Muscle layer of colon (tissue), 2 donors: Measurements from ENCODE around the gene MYG1.

ENCODE experiments used
- H3K27ac ChIP-seq: one replicate; pipeline ENCODE4 v1.7.0; 2013; ENCODE audit warnings: low read depth, mild to moderate bottlenecking, low read length, moderate library complexity
- H3K27me3 ChIP-seq, 2 donors: one replicate each; pipeline ENCODE4 v1.7.0; 2013; ENCODE audit warnings: low read length in 2 of 2, mild to moderate bottlenecking in 2 of 2; ENCODE audit not compliant: insufficient read depth in 2 of 2, control insufficient read depth in 1 of 2
- H3K36me3 ChIP-seq: one replicate; pipeline ENCODE4 v1.7.0; 2013; ENCODE audit warnings: mild to moderate bottlenecking, low read length; ENCODE audit not compliant: insufficient read depth
- H3K4me1 ChIP-seq: one replicate; pipeline ENCODE4 v1.7.0; 2013; ENCODE audit warnings: mild to moderate bottlenecking, low read length; ENCODE audit not compliant: insufficient read depth
- H3K4me3 ChIP-seq, 2 donors: one replicate each; pipeline ENCODE4 v1.7.0; 2013; ENCODE audit warnings: low read length in 2 of 2, low read depth in 1 of 2, mild to moderate bottlenecking in 1 of 2, moderate library complexity in 1 of 2
- H3K9ac ChIP-seq: one replicate; pipeline ENCODE4 v1.7.0; 2013; ENCODE audit warnings: low read length
- H3K9me3 ChIP-seq: one replicate; pipeline ENCODE4 v1.7.0; 2013; ENCODE audit warnings: mild to moderate bottlenecking, low read length
- donor health status: abdominal sarcoma.
- donor health status: Adenocarcinoma of cecum.

The MYG1 gene

DNA sequence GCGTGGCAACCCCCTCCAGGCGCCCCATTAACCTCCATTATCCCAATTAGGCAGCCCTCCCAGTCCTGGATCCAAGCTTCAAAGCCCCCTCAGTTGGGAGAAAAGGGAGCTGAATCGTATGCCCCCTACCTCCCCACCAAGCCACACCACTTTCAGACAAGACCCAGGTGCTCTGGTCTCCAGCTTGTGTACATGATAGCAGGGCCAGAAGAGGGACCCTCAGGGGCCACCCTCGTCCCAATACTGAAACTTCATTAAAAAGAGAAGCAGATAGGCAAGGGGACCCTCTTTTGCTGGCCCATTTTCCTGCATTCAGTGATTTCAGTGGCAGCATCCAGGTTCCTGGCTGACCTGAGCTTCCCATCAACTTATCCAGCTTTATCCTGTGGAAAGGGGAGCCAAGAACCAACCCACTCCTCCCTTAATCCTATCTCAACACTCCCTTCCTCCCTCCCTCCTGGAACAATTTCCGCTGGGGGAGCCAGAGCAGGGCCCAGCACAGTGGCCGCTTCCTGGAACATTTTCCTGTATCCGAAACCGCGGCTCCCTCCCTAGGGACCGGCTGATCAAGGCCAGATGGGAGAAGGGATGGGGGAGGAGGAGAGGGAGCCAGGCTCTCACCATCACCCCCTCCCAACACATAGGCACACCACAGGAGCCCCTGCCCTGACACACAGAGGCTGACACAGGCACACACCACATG lies 46.1 kb downstream of the MYG1 start:
- Histone ChIP-seq H3K4me3 (no peak overlapping the region), H3K27ac (peak overlapping the region; percentile 95), H3K4me1 (peaks cover 9% of the 10 kb centered on the region), H3K36me3 (no peaks in the 10 kb centered on the region), H3K9me3 (no peaks in the 10 kb centered on the region), H3K27me3 (no peaks in the 10 kb centered on the region), H3K9ac (no peak overlapping the region)

DNA sequence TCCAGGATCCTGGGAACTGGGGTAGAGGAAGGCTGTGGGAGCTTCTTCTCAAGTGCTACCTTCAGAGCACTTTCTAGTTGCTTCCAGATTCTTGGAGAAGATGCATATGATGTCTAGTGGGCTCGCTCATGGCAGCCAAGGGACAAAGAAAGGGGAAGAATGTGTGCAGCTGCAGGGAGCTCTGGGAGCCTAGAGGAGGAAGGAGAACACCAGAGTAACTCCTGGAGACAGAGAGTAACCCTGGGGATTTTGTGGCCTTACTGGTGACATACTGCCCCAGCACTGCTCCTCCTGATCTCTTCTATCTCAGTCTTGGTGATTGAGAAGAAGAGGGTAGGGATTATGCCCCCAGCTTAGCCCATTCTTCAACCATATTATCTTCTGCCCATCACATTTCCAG lies 47.0 kb downstream of the MYG1 start:
- H3K4me1 ChIP-seq, result peaks cover 9% of the 10 kb centered on the region
- H3K27ac ChIP-seq, result no peak overlapping the region
- H3K9me3 ChIP-seq, result no peaks in the 10 kb centered on the region
- H3K27me3 ChIP-seq, result no peaks in the 10 kb centered on the region
- no peak overlapping the region for H3K4me3 ChIP-seq
- no peaks in the 10 kb centered on the region for H3K36me3 ChIP-seq
- H3K9ac ChIP-seq, result no peak overlapping the region

DNA sequence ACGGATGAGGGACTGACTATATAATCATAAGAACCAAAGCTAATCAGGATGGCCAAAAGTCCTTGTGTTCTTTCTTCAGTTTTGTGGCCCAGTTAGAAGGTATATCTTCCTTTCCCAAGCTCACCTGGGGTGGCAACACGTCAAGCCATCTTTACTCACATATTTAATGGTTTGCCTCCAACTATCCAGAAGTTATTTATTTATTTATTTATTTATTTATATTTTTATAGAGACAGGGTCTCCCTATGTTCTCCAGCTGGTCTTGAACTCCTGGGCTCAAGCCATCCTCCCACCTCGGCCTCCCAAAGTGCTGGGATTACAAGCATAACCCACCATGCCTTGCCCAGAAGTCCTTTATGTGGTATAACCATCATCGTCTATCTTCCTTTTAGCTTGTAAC lies 48.4 kb downstream of the MYG1 start:
- no peaks in the 10 kb centered on the region for H3K9me3 ChIP-seq
- no peaks in the 10 kb centered on the region for H3K36me3 ChIP-seq
- no peaks in the 10 kb centered on the region for H3K27me3 ChIP-seq
- H3K9ac ChIP-seq, result no peak overlapping the region
- H3K4me3 ChIP-seq, result no peak overlapping the region
- H3K27ac ChIP-seq, result no peak overlapping the region
- H3K4me1 ChIP-seq, result peaks cover 14% of the 10 kb centered on the region

DNA sequence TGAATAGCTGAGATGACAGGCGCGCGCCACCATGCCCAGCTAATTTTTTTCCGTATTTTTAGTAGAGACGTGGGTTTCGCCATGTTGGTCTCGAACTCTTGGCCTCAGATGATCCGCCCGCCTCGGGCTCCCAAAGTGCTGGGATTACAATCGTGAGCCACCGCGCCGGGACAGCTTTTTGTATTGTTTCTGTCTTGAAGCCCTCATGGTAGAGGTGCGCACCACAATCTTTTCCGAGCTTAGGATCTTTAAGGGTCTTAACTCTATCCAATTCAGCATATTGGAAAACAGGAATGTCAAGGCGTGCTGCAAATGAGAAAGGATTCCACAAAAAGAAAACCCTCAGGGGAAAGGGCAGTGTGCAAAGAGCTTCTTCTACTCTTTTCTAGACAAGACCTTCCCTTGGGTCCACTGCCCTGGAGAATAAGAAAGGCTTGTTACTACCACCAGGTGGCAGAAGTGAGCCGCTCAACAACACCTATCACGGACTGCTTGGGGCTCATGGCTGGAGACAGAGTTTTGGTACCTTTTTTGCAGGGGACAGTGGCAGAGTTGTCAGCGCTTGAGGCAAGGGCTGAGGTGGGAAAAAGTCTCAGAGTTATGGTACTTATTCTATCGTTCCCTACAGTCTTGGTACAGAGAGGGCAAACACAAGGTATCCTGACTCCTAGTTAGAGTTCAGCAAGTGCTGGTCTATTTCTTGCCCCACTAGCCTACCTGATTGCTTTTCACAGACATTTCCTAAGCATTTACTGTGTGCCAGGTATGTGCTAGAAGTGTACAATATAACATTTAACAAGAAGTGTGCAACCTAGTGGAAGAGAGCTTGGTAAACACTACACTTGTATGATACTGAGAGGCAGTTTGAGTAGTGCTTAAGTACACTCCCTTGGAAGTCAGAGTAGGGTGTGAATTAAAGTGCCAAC lies 53.1 kb downstream of the MYG1 start:
- Histone ChIP-seq H3K4me1 (peaks cover 8% of the 10 kb centered on the region), H3K9me3 (no peaks in the 10 kb centered on the region), H3K4me3 (no peak overlapping the region), H3K27ac (no peak overlapping the region), H3K36me3 (no peaks in the 10 kb centered on the region), H3K9ac (no peak overlapping the region), H3K27me3 (no peaks in the 10 kb centered on the region)

DNA sequence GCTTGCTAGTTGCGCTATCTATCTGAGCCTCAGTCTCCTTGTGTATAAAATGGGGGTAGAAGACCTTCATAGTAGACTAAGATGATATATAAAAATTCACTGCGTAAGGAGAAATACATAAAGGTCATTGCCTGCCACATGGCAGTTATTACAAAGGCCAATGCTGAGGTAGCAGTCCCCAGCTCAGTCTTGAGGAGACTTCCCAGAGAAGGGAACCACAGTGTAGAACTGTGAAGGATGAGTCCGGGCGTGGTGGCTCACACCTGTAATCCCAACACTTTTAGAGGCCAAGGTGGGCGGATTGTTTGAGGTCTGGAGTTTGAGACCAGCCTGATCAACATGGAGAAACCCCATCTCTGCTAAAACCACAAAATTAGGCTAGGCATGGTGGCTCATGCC lies 53.8 kb downstream of the MYG1 start:
- no peak overlapping the region for H3K27ac ChIP-seq
- no peak overlapping the region for H3K9ac ChIP-seq
- H3K27me3 ChIP-seq, result no peaks in the 10 kb centered on the region
- no peaks in the 10 kb centered on the region for H3K9me3 ChIP-seq
- H3K4me3 ChIP-seq, result no peak overlapping the region
- H3K4me1 ChIP-seq, result peaks cover 8% of the 10 kb centered on the region
- no peaks in the 10 kb centered on the region for H3K36me3 ChIP-seq

DNA sequence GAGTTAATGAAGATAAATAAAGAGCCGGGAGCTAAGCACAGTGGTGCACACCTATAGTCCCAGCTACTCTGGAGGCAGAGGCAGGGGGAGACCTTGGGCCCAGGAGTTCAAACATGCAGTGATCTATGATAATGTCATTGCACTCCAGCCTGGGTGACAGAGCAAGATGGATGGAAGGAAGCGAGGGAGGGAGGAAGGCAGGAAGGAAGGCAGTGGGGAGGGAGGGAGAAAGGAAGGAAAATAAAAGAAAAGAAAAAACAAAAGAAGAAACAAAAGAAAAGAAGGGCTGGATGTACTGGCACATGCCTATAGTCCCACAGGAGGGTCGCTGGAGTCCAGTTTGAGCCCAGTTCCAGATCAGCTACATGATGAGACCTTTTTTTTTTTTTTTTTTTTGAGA lies 55.6 kb downstream of the MYG1 start:
- Histone ChIP-seq H3K9ac (no peak overlapping the region), H3K9me3 (no peaks in the 10 kb centered on the region), H3K36me3 (no peaks in the 10 kb centered on the region), H3K4me1 (peaks cover 8% of the 10 kb centered on the region), H3K4me3 (no peak overlapping the region), H3K27ac (no peak overlapping the region), H3K27me3 (no peaks in the 10 kb centered on the region)
